Spleen (tissue), 7 donors: Measurements from ENCODE around the gene MANSC1.

Experiments
- POLR2A ChIP-seq, 3 donors: fragments of 450-650 bp; IDR thresholded peaks; one replicate each; pipeline ENCODE4 v1.5.1; 2017; ENCODE audit warnings: antibody characterized with exemption in 3 of 3, mild to moderate bottlenecking in 1 of 3
- POLR2AphosphoS5 ChIP-seq, 3 donors: sonication (generic); formaldehyde crosslinking; IDR thresholded peaks; one replicate each; pipeline ENCODE4 v1.5.1; 2017; ENCODE audit warnings: antibody characterized with exemption in 3 of 3
- TF ChIP-seq, protein P1 (sequence below), 11 experiments: fragments of 200-600 bp in 7 of 11; fragments of 450-650 bp in 4 of 11; sonication (generic) in 4 of 11; IDR thresholded peaks in 8 of 11; conservative IDR thresholded peaks in 3 of 11; 1 replicate in 7 of 11; 2 replicates in 4 of 11; pipeline versions ENCODE4 v1.4.0 to v1.8.0; 2016 to 2021; ENCODE audit warnings: antibody characterized with exemption in 11 of 11, inconsistent platforms in 4 of 11, mild to moderate bottlenecking in 1 of 11
- donor health status: DM: no; HTN: no; CAD: no; lungs with moderate emphysema.
- donor health status: DM: no; HTN: no; CAD: no.
- donor health status: DM: no; HTN: no; CAD: no.

DNA sequence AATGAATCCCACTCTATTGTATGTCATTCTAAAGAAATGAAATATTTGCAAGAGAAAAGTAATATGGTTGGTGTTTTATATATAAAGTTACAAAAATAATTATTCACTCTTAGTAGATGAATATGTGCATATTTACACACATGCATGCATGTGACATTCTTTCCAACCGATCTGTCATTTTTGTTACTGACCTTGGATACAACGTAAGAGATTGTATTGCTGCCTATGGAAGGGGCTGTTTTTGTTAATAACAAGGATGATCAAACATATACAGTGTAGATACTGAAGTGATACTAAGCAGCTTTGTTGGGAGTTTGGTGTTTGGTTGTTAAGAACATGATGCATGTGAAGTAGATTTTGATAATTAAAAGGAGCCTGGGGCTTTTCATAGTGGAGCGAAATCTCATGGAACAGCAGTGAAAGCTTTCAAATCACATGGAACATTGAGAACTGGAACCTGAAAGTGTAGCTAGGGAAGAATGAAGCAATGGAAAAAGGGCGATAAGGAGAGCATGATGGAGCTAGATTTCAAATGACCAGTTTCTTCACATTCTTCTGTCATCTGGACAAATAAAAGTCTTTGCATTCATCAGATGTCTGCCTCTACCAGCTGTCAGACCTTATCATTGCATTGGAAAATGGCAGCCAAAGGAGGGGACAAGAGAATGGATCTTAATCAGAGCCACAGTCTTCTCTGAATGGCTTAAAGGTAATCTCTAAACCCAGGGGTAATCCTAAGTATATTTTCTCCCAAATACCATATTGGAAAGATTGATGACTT, 16.8 kb upstream of the MANSC1 start:
- TF ChIP-seq POLR2A (IDR thresholded peaks at IDR 0.05) (no peak), POLR2AphosphoS5 (IDR thresholded peaks at IDR 0.05) (no peak)
- TF ChIP-seq, protein P1, sequence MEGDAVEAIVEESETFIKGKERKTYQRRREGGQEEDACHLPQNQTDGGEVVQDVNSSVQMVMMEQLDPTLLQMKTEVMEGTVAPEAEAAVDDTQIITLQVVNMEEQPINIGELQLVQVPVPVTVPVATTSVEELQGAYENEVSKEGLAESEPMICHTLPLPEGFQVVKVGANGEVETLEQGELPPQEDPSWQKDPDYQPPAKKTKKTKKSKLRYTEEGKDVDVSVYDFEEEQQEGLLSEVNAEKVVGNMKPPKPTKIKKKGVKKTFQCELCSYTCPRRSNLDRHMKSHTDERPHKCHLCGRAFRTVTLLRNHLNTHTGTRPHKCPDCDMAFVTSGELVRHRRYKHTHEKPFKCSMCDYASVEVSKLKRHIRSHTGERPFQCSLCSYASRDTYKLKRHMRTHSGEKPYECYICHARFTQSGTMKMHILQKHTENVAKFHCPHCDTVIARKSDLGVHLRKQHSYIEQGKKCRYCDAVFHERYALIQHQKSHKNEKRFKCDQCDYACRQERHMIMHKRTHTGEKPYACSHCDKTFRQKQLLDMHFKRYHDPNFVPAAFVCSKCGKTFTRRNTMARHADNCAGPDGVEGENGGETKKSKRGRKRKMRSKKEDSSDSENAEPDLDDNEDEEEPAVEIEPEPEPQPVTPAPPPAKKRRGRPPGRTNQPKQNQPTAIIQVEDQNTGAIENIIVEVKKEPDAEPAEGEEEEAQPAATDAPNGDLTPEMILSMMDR (IDR thresholded peaks at IDR 0.05 in 8 of 11, conservative IDR thresholded peaks at IDR 0.05 in 3 of 11): no peak
